Stomach (tissue), 4 donors: ENCODE data around the gene AREG.

ENCODE experiments used
- CTCF ChIP-seq, 7 experiments: fragments of 450-650 bp in 4 of 7; fragments of 200-600 bp in 3 of 7; sonication (generic) in 3 of 7; IDR thresholded peaks; one replicate each; pipeline ENCODE4 v1.5.1; 2016 to 2019; ENCODE audit warnings: antibody characterized with exemption in 7 of 7, control low read depth in 2 of 7, mild to moderate bottlenecking in 1 of 7
- EP300 ChIP-seq: sonication (generic); formaldehyde crosslinking; IDR thresholded peaks from one replicate; pipeline ENCODE4 v1.6.1; 2017; ENCODE audit warnings: antibody characterized with exemption
- POLR2A ChIP-seq, 4 donors: fragments of 450-650 bp; IDR thresholded peaks; one replicate each; pipeline ENCODE4 v1.6.1; 2016; ENCODE audit warnings: antibody characterized with exemption in 4 of 4, control low read depth in 2 of 4, mild to moderate bottlenecking in 1 of 4, moderate library complexity in 1 of 4
- POLR2AphosphoS5 ChIP-seq, 3 donors: sonication (generic); formaldehyde crosslinking; IDR thresholded peaks; one replicate each; pipeline ENCODE4 v1.6.1; 2016; ENCODE audit warnings: antibody characterized with exemption in 3 of 3

- TF ChIP-seq CTCF (IDR thresholded peaks at IDR 0.05) (no peak), POLR2A (IDR thresholded peaks at IDR 0.05) (no peak), EP300 (no peak), POLR2AphosphoS5 (IDR thresholded peaks at IDR 0.05) (no peak)
Measured at GRCh38 chr4:74433541-74434172, 11.3 kb upstream of the AREG start.
